HL-60/S4 (cell line): Measurements from ENCODE around the gene CDH26.

ENCODE experiments used
- in situ Hi-C: fragments of 300-500 bp; cut with MboI; formaldehyde crosslinking; loops from 2 replicates; pipeline ENCODE4 v1.14.3; 2022; ENCODE audit warnings: low sequenced_read_pairs

CDH26 gene

DNA sequence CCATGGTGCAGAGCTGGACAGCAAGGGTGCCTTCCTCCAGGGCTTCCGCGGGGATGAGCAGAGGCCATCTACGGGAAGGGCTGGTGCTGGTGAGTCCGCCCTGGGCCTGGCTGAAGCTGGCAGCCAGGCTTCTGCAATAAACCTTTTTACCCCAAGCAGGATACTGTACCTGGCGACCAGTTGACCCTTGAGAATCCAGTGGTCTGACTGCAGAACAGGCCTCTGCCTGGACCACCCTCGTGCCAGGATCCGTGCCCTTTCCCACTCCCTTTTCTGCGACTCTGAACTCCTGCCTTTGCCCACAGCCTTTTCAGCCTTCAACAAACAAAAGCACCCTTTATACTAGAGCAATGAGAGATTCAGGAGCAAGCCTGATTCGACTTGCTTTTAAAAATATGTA lies 18.9 kb downstream of the CDH26 start:
- in situ Hi-C loops, result no loop called here

DNA sequence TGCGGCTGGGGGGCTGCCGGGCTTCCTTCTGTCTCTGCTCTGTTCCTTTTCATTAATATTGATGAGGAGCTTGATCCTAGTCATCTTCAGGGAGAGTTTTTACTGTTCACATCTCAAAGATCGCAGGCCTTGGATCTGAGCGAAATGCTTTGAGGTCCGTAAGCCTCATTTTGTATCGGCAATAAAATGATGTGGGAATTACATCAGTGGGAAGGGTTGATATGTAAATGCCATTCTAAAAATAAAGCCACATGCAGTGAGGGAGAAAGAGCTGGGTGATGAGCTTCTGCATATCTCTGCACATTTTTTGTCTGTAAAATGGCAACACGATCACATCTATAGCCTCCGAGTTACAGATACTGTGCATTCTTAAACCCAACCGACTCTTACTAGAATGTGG lies 24.9 kb downstream of the CDH26 start:
- in situ Hi-C loops, result no loop called here

GRCh38 chr20:59984541-59984940 lies 26.3 kb downstream of the CDH26 start:
- in situ Hi-C loops, result no loop called here

DNA sequence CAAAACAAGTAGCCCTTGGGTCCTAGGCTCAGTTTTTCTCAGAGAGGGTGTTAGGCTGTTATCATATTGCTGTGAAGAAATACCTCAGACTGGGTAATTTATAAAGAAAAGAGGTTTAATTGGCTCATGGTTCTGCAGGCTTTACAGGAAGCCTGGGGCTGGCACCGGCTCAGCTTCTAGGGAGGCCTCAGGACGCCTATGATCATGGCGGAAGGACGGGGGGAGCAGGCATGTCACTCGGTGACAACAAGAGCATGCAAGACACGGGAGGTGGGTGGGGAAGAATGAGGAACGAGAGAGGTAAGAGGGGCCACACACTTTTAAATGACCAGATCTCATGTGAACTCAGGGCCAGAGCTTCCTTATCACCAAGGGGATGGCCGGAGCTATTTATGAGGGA lies 26.9 kb downstream of the CDH26 start:
- in situ Hi-C loops, result no loop called here

DNA sequence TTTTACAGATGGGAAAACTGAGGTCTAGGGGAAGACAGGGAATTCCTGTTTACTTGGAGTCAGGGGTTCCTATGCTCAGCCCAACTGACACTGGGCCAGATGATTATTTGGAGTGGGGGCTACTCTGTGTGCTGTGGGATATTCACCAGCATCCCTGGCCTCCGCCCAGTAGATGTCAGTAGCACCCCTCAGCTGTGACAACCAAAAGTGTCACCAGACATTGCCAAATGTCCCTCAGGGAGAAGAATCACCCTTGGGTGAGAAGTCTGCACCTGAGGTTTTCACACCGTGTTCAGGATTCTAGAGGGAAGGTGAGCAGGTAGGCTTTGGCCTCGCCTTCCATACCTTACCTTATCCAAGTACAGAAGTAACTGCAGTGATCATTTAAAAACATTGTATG lies 27.6 kb downstream of the CDH26 start:
- in situ Hi-C loops, result no loop called here

DNA sequence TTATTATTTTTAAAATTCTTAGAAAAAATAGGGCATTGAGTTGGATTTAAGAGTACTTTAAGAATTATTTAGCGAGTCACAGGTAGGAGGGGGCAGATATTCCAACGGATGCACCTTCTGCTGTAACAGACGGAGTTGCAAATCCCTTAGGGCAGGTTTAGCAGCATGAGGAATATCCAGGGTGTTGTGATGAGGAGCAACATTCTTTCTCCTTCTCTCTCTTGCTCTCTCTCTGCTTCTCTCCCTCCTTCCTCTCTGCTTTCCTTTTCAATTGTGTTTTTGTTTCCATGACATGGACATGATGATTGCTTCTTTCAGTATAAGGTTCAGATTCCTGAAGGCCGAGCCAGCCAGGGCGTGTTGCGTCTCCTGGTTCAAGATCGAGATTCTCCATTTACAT lies 28.9 kb downstream of the CDH26 start:
- in situ Hi-C loops, result no loop called here

DNA sequence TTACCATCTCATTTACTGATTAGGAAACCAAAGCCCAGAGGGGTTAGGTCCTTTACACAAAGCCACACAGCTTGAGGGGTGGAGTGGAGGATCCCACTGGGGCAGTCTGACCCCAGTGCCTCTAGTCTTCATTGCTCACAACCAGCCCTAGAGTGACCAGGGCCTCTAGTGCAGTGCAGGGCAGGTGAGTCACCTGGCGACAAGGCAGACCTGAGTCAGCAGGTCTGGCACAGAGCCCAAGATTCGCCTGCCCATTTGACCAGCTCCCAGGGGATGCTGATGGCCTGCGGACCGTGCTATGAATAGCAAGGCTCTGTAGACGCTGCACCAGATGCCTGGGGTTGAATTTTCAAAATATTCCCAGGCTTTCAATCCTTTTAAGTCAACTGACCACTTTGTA lies 29.9 kb downstream of the CDH26 start:
- in situ Hi-C loops, result no loop called here

GRCh38 chr20:59992526-59993084 lies 34.4 kb downstream of the CDH26 start:
- in situ Hi-C loops, result no loop called here

- in situ Hi-C loops, result no loop called here
These were observed 35.7 kb downstream of the CDH26 start for GRCh38 chr20:59993736-59994430.

GRCh38 chr20:59994697-59995122 lies 36.5 kb downstream of the CDH26 start:
- in situ Hi-C loops, result no loop called here

DNA sequence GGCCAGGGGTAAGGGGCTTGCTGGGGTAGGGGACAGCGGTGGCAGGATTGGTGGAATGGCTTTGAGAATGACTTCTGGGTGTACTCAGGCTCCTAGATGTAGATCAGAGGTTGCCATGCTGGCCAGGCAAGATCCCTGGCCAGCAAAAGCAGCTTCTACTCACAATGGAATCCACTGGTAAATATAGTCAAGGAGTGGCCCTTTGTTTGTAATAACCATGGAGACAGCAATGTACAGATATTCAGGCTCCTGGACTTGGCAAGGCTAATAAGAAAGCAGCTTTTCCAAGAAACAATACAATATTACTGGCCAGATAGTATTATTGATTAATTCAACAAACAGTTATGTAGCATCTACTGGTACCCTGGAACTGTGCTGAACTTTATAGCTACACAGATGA lies 37.9 kb downstream of the CDH26 start:
- in situ Hi-C loops, result no loop called here

DNA sequence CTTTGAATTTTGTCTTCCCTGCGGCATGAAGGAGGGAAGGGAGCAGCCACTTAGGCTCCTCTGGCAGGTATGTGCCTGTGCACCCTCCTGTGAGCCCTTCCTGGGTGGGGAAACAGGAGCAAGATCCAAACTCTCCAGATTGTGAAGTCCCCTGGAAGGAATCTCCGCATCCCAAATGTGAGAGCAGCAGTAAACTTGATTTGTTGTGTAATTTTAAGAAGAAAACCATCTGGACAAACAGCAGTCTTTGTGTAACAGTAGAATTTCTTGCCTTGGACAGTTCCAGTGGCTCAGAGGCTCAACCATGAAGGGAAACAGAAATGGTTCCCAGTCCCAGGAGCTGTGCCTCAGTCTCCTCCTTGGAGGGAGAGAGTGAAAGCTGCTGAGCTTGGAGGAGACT lies 39.7 kb downstream of the CDH26 start:
- in situ Hi-C loops, result no loop called here

GRCh38 chr20:59999502-59999901 lies 41.3 kb downstream of the CDH26 start:
- in situ Hi-C loops, result no loop called here

DNA sequence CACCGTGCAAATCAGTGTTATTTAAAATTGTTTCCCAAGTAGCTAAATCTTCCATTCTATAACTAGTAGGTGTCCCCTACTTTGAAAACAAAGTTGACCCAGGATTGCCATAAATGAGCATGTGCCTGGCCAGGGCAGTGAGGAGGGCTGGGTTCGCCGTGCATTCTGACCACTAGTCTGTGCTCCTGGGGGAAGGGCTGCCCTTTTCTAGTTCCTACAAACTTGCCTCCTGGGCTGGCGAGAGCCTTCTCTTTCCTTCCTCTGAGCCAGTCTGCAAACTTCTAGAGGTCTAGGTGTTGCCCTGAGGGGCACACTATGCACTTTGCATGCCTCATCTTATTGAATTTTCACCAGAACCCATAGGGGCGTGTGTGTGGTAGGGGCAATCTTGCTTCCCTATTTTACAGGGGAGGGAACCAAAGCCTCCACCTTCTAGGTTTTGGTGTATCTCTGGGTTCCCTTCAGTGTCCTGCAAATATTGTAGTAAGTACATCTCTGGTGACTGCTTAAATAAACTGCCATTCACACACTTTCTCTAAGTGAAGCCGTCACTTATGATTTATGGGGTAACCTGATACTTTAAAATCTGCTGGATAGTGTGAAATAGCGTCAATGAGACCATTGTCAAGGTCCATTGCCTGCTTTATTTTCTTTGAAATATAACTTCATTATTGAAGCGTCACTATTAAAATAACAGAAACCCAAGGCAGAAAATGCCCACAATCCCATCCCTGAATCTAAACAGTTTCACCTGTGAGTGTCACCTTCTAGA lies 42.2 kb downstream of the CDH26 start:
- in situ Hi-C loops, result no loop called here

- in situ Hi-C loops, result no loop called here
These were observed 42.9 kb downstream of the CDH26 start for GRCh38 chr20:60001108-60001507.

GRCh38 chr20:60003776-60004175 lies 45.6 kb downstream of the CDH26 start:
- in situ Hi-C loops, result no loop called here

DNA sequence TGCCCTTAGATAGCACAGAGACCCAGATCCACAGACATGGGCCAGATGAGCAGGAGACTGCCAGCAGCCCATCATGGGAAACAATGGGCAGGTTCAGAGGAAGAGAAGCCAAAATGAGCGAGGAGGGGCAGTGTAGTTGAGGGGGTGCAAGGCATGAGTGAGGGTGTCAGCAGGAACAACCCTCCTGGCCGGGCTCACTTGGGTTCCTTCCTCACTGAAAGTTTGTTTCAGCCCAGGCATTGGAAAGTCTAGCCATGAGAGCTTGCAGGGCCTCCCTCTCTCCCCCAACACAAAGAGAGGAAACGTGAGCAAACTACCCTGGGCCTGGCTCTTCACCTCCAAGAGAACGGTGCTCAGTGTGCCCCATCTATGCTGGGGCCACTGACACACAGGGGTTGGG lies 48.0 kb downstream of the CDH26 start:
- in situ Hi-C loops, result no loop called here

- in situ Hi-C loops, result no loop called here
These were observed 49.2 kb downstream of the CDH26 start for GRCh38 chr20:60007464-60007863.

- in situ Hi-C loops, result no loop called here
These were observed 50.0 kb downstream of the CDH26 start for GRCh38 chr20:60008130-60008808.

GRCh38 chr20:60009318-60009717 lies 51.1 kb downstream of the CDH26 start:
- in situ Hi-C loops, result no loop called here

- in situ Hi-C loops, result no loop called here
These were observed 51.8 kb downstream of the CDH26 start for GRCh38 chr20:60009826-60010616.
